CD4-positive, alpha-beta T cell (primary cell): ENCODE measurements around the gene KCNK15. TPM values are rescaled to one million over a fixed set of nuclear protein-coding genes. Genes with fewer than 3 reads are reported as not detected.

Experiments
- ATAC-seq: fragments of 200-7000 bp; cut with Tn5 transposase; one replicate; pipeline ENCODE4 v1.10.0; 2022; ENCODE audit warnings: mild to moderate bottlenecking; ENCODE audit not compliant: poor library complexity
- CTCF ChIA-PET: fragments of 350-600 bp; sonication (Branson Sonifier 250); formaldehyde crosslinking; loops from one replicate; lab custom pipeline; 2021; ENCODE audit warnings: antibody characterized with exemption, inconsistent platforms; lab: Charles Lee
- POLR2A ChIA-PET: fragments of 350-600 bp; sonication (Branson Sonifier 250); formaldehyde crosslinking; loops from one replicate; lab custom pipeline; 2021; ENCODE audit warnings: antibody characterized with exemption, inconsistent platforms; lab: Charles Lee
- DNase-seq, 14 experiments: peaks; one replicate each; pipeline ENCODE4 v3.0.0-alpha.2; 2013 to 2020; ENCODE audit warnings: mixed read lengths in 2 of 14
- H3K27ac ChIP-seq, 2 donors: one replicate each; pipeline versions ENCODE4 v1.5.1 to v1.7.0; 2013; ENCODE audit warnings: low read length in 2 of 2, low read depth in 1 of 2, mild to moderate bottlenecking in 1 of 2
- H3K27me3 ChIP-seq, 2 experiments: 1 replicate in 1 of 2; 2 replicates in 1 of 2; pipeline versions ENCODE4 v1.6.1 to v1.7.0; 2013; ENCODE audit warnings: low read length in 2 of 2, control low read depth in 1 of 2, mild to moderate bottlenecking in 1 of 2, moderate library complexity in 1 of 2; ENCODE audit not compliant: insufficient read depth in 2 of 2, control insufficient read depth in 1 of 2
- H3K36me3 ChIP-seq: one replicate; pipeline ENCODE4 v1.6.1; 2013; ENCODE audit warnings: low read length, control low read depth; ENCODE audit not compliant: insufficient read depth
- H3K4me1 ChIP-seq: one replicate; pipeline ENCODE4 v1.6.1; 2013; ENCODE audit warnings: low read length, control low read depth; ENCODE audit not compliant: insufficient read depth
- H3K4me3 ChIP-seq: one replicate; pipeline ENCODE4 v1.5.1; 2013; ENCODE audit warnings: mild to moderate bottlenecking, low read length, moderate library complexity
- H3K9me3 ChIP-seq, 2 experiments: 1 replicate in 1 of 2; 2 replicates in 1 of 2; pipeline versions ENCODE4 v1.6.1 to v1.7.0; 2013; ENCODE audit warnings: low read length in 2 of 2, mild to moderate bottlenecking in 2 of 2, control low read depth in 1 of 2, moderate library complexity in 1 of 2; ENCODE audit not compliant: control insufficient read depth in 1 of 2, insufficient read depth in 1 of 2
- H3K27ac Mint-ChIP-seq: one replicate; pipeline ENCODE4 v1.8.0; 2020; ENCODE audit warnings: mixed read lengths
- H3K27me3 Mint-ChIP-seq: one replicate; pipeline ENCODE4 v1.8.0; 2021; ENCODE audit warnings: mixed read lengths
- H3K36me3 Mint-ChIP-seq: one replicate; pipeline ENCODE4 v1.8.0; 2021; ENCODE audit warnings: low read depth, mixed read lengths
- H3K4me1 Mint-ChIP-seq: one replicate; pipeline ENCODE4 v1.8.0; 2021; ENCODE audit warnings: low read depth, mixed read lengths
- H3K4me3 Mint-ChIP-seq: one replicate; pipeline ENCODE4 v1.8.0; 2020; ENCODE audit warnings: mild to moderate bottlenecking, mixed read lengths
- H3K9me3 Mint-ChIP-seq: one replicate; pipeline ENCODE4 v1.8.0; 2020; ENCODE audit warnings: mixed read lengths
- CTCF ChIP-seq: fragments of 200-600 bp; IDR thresholded peaks from one replicate; pipeline ENCODE4 v1.8.0; 2022; ENCODE audit warnings: antibody characterized with exemption, mild to moderate bottlenecking
- intact Hi-C, 2 experiments: fragments of 100-400 bp; cut with DNase I in 1 of 2; cut with micrococcal nuclease in 1 of 2; formaldehyde crosslinking; loops; one replicate each; pipeline versions ENCODE4 v1.15.1 to v1.9.0; 2023 to 2025; cut with DNase I, micrococcal nuclease
- total RNA-seq, 174 experiments: library from RNA in 2 of 174; stranded (reverse) in 2 of 174; gene quantifications; one replicate each; pipeline ENCODE4 v1.2.3 and lab custom pipeline; 2021 to 2026

Gene KCNK15
- total RNA-seq, 2 experiments from 2014 or later, result not detected

DNA sequence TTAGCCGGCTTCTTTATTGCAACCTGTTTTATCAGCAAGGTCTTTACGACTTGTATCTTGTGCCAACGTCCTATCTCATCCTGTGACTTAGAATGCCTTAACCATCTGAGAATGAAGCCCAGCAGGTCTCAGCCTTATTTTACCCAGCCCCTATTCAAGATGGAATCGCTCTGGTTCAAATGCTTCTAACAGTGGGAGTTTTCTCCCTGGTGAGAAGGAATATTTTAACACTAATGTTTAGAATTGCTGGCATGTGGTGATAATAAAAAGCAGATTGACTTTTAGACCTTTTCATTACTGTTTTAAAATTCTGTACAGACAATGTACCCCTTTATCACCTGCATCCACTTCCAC is 9.9 kb upstream of the KCNK15 start:
- no peaks in the 10 kb centered on the region for H3K9me3 Mint-ChIP-seq
- no peak for ATAC-seq
- intact Hi-C loops, result loop anchor here (5.0 to 10.0 kb wide), 3 partner anchors 261 to 1148 kb away; partner anchors contain the start of genes FITM2 (in 1 of the 2) and TTPAL (in 1 of the 2)
- CTCF ChIA-PET, result no interaction called here
- H3K36me3 ChIP-seq, result no peaks in the 10 kb centered on the region
- POLR2A ChIA-PET, result no interaction called here
- no peak for DNase-seq
- H3K9me3 ChIP-seq, result no peaks in the 10 kb centered on the region
- no peaks in the 10 kb centered on the region for H3K36me3 Mint-ChIP-seq
- H3K27me3 Mint-ChIP-seq, result no peaks in the 10 kb centered on the region
- H3K4me1 ChIP-seq, result peaks cover 14% of the 10 kb centered on the region
- no peak for TF ChIP-seq CTCF
- no peak overlapping the region for H3K4me3 ChIP-seq
- H3K27ac Mint-ChIP-seq, result no peak overlapping the region
- no peak overlapping the region for H3K27ac ChIP-seq
- H3K4me3 Mint-ChIP-seq, result no peak overlapping the region
- H3K4me1 Mint-ChIP-seq, result peaks cover 16% of the 10 kb centered on the region
- H3K27me3 ChIP-seq, result no peaks in the 10 kb centered on the region

GRCh38 chr20:44736170-44737021 is 9.3 kb upstream of the KCNK15 start:
- Mint-ChIP-seq H3K4me1 (peaks cover 16% of the 10 kb centered on the region), H3K27ac (peak overlapping the region; percentile 1), H3K36me3 (no peaks in the 10 kb centered on the region), H3K4me3 (peak overlapping the region; percentile 30), H3K9me3 (no peaks in the 10 kb centered on the region), H3K27me3 (no peaks in the 10 kb centered on the region)
- Histone ChIP-seq H3K27ac (no peak overlapping the region), H3K4me1 (peaks cover 14% of the 10 kb centered on the region), H3K36me3 (no peaks in the 10 kb centered on the region), H3K9me3 (no peaks in the 10 kb centered on the region), H3K27me3 (no peaks in the 10 kb centered on the region), H3K4me3 (no peak overlapping the region)
- ATAC-seq (peak; percentile 75), DNase-seq (peak in 4 of 14 experiments; percentile 34 to 79 (median 66))
- POLR2A ChIA-PET, result no interaction called here
- intact Hi-C loops, result loop anchor here (5.0 to 10.0 kb wide), 3 partner anchors 262 to 1149 kb away; partner anchors contain the start of genes FITM2 (in 1 of the 2) and TTPAL (in 1 of the 2)
- CTCF ChIA-PET, result no interaction called here
- no peak for TF ChIP-seq CTCF

- TF ChIP-seq CTCF, result no peak
- Mint-ChIP-seq H3K27ac (no peak overlapping the region), H3K4me3 (no peak overlapping the region), H3K4me1 (peaks cover 16% of the 10 kb centered on the region), H3K36me3 (no peaks in the 10 kb centered on the region), H3K27me3 (peaks cover 1% of the 10 kb centered on the region), H3K9me3 (no peaks in the 10 kb centered on the region)
- Histone ChIP-seq H3K27ac (no peak overlapping the region), H3K9me3 (no peaks in the 10 kb centered on the region), H3K36me3 (no peaks in the 10 kb centered on the region), H3K4me1 (peaks cover 14% of the 10 kb centered on the region), H3K27me3 (no peaks in the 10 kb centered on the region), H3K4me3 (no peak overlapping the region)
- no peak for ATAC-seq
- intact Hi-C loops, result loop anchor here (5.0 to 10.0 kb wide), 3 partner anchors 262 to 1150 kb away; partner anchors contain the start of genes FITM2 (in 1 of the 2) and TTPAL (in 1 of the 2)
- ChIA-PET POLR2A (no interaction called here), CTCF (no interaction called here)
- no peak for DNase-seq
Measured at GRCh38 chr20:44737116-44737515, 8.5 kb upstream of the KCNK15 start.
